Endothelial cell of umbilical vein (primary cell): ENCODE data around the gene MGLL.

Source experiments
- CTCF ChIP-seq, 2 donors: IDR thresholded peaks; 1 replicate in 1 of 2; 2 replicates in 1 of 2; pipeline ENCODE4 v1.5.1; 2011; ENCODE audit warnings: low read length in 2 of 2, mild to moderate bottlenecking in 2 of 2, moderate library complexity in 2 of 2, control low read depth in 1 of 2, inconsistent platforms in 1 of 2, low read depth in 1 of 2; ENCODE audit not compliant: insufficient read depth in 1 of 2; ENCODE audit errors: extremely low read depth in 1 of 2
- FOS ChIP-seq: IDR thresholded peaks from 2 replicates; pipeline ENCODE4 v1.6.1; 2011; ENCODE audit warnings: mild to moderate bottlenecking, low read length, moderate library complexity, borderline replicate concordance; ENCODE audit not compliant: insufficient read depth
- MAX ChIP-seq: IDR thresholded peaks from 2 replicates; pipeline ENCODE4 v1.6.1; 2011; ENCODE audit not compliant: insufficient read depth, insufficient read length

GRCh38 chr3:127739347-127740135 is 82.8 kb downstream of the MGLL start:
- no peak for TF ChIP-seq CTCF (IDR thresholded peaks at IDR 0.05; ENCODE audit: extremely low read depth in 1 of 2, insufficient read depth in 1 of 2, low read depth in 1 of 2, low read length in 2 of 2)
- no peak for TF ChIP-seq FOS
- TF ChIP-seq MAX, result no peak
